Tibial artery (tissue), 4 donors: ENCODE data around the gene HDLBP.

Source experiments
- DNase-seq, 2 donors: peaks; one replicate each; pipeline ENCODE4 v3.0.0-alpha.2; 2019
- H3K27ac ChIP-seq, 2 donors: fragments of 200-600 bp; sonication (generic) in 1 of 2; 1 replicate in 1 of 2; 2 replicates in 1 of 2; pipeline ENCODE4 v1.5.1; 2018 to 2019; ENCODE audit warnings: mild to moderate bottlenecking in 1 of 2
- H3K27me3 ChIP-seq, 2 donors: fragments of 200-600 bp; sonication (generic) in 1 of 2; one replicate each; pipeline versions ENCODE4 v1.5.1 to v1.6.0; 2016 to 2019
- H3K36me3 ChIP-seq, 3 donors: fragments of 200-600 bp; sonication (generic) in 2 of 3; one replicate each; pipeline ENCODE4 v1.5.1; 2016 to 2019; ENCODE audit warnings: mild to moderate bottlenecking in 2 of 3
- H3K4me1 ChIP-seq, 4 donors: fragments of 200-600 bp; sonication (generic) in 2 of 4; 1 replicate in 3 of 4; 2 replicates in 1 of 4; pipeline ENCODE4 v1.5.1; 2016 to 2019
- H3K4me3 ChIP-seq, 2 donors: fragments of 200-600 bp; sonication (generic) in 1 of 2; 1 replicate in 1 of 2; 2 replicates in 1 of 2; pipeline ENCODE4 v1.5.1; 2018 to 2019; ENCODE audit warnings: mild to moderate bottlenecking in 2 of 2
- H3K9me3 ChIP-seq, 3 donors: fragments of 200-600 bp; sonication (generic) in 1 of 3; one replicate each; pipeline ENCODE4 v1.5.1; 2016 to 2019
- intact Hi-C: fragments of 100-400 bp; cut with DNase I; formaldehyde crosslinking; loops from one replicate; pipeline ENCODE4 v1.15.0; 2023; ENCODE audit warnings: low total_unique reads
- TF ChIP-seq, protein P1 (sequence below), 2 experiments: fragments of 200-600 bp in 1 of 2; fragments of 450-650 bp in 1 of 2; IDR thresholded peaks; one replicate each; pipeline ENCODE4 v1.5.1; 2017 to 2019; ENCODE audit warnings: antibody characterized with exemption in 2 of 2, mild to moderate bottlenecking in 1 of 2, moderate library complexity in 1 of 2

Gene HDLBP

GRCh38 chr2:241261628-241262027, 53.8 kb downstream of the HDLBP start:
- DNase-seq, result no peak

DNA sequence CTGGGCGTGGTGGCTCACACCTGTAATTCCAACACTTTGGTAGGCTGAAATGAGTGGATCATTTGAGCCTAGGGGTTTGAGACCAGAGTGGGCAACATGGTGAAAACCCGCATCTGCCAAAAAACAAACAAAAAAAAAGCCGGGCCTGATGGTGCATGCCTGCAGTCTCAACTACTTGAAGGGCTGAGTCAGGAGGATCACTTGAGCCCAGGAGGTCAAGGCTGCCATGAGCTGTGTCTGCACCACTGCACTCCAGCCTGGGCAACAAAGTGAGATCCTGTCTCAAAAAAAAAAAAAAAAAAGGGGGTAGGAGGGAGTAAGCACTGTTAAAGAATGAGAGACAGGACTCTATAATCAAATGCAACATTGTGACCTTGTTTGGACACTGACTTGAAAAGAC, 54.6 kb downstream of the HDLBP start:
- no peak overlapping the region for H3K27ac ChIP-seq
- intact Hi-C loops, result no loop called here
- no peaks in the 10 kb centered on the region for H3K4me1 ChIP-seq
- no peaks in the 10 kb centered on the region for H3K27me3 ChIP-seq
- TF ChIP-seq, protein P1, sequence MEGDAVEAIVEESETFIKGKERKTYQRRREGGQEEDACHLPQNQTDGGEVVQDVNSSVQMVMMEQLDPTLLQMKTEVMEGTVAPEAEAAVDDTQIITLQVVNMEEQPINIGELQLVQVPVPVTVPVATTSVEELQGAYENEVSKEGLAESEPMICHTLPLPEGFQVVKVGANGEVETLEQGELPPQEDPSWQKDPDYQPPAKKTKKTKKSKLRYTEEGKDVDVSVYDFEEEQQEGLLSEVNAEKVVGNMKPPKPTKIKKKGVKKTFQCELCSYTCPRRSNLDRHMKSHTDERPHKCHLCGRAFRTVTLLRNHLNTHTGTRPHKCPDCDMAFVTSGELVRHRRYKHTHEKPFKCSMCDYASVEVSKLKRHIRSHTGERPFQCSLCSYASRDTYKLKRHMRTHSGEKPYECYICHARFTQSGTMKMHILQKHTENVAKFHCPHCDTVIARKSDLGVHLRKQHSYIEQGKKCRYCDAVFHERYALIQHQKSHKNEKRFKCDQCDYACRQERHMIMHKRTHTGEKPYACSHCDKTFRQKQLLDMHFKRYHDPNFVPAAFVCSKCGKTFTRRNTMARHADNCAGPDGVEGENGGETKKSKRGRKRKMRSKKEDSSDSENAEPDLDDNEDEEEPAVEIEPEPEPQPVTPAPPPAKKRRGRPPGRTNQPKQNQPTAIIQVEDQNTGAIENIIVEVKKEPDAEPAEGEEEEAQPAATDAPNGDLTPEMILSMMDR (IDR thresholded peaks at IDR 0.05), result no peak
- no peaks in the 10 kb centered on the region for H3K9me3 ChIP-seq
- no peak for DNase-seq
- no peak overlapping the region for H3K4me3 ChIP-seq
- H3K36me3 ChIP-seq, result peaks cover 80 to 99% (median 88%) of the 10 kb centered on the region in 3 donors

More at GRCh38 chr2:241261628-241262027, 53.8 kb downstream of the HDLBP start:
- intact Hi-C loops, result no loop called here
- Histone ChIP-seq H3K27ac (no peak overlapping the region), H3K36me3 (peaks cover 79 to 99% (median 88%) of the 10 kb centered on the region in 3 donors), H3K27me3 (no peaks in the 10 kb centered on the region), H3K4me3 (no peak overlapping the region), H3K9me3 (no peaks in the 10 kb centered on the region), H3K4me1 (no peaks in the 10 kb centered on the region)
- TF ChIP-seq, protein P1 (IDR thresholded peaks at IDR 0.05), result no peak

GRCh38 chr2:241258505-241259280, 56.8 kb downstream of the HDLBP start:
- H3K27me3 ChIP-seq, result no peaks in the 10 kb centered on the region
- H3K4me3 ChIP-seq, result no peak overlapping the region
- no peaks in the 10 kb centered on the region for H3K4me1 ChIP-seq
- no peak overlapping the region for H3K27ac ChIP-seq
- DNase-seq, result no peak
- intact Hi-C loops, result no loop called here
- H3K36me3 ChIP-seq, result peaks cover 84 to 99% (median 89%) of the 10 kb centered on the region in 3 donors
- no peaks in the 10 kb centered on the region for H3K9me3 ChIP-seq
- TF ChIP-seq, protein P1 (IDR thresholded peaks at IDR 0.05), result no peak

DNA sequence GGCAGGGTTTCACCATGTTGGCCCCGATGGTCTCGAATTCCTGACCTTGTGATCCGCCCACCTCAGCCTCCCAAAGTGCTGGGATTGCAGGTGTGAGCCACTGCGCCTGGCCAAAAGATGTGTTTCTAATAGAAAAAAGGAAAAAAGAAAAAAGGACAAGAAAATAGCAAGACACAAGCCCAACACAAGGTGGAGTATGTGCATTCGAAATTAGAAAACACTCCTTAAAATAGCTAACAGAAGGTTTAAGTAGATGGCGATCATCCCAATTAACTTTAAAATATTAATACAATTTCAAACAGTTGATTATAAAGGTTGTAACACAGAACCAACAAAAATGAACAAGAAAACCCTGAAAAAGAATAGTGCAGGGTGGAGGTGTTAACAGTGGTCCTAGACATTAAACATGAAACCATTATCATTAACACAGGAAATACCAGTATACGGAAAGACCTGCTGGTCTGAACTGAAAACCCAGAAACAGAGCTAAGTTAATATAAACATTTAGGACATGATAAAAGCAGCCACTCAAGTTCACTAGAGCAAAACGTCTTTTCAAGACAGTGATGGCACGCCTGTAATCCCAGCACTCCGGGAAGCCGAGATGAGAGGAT, 57.9 kb downstream of the HDLBP start:
- no peaks in the 10 kb centered on the region for H3K9me3 ChIP-seq
- DNase-seq, result no peak
- intact Hi-C loops, result no loop called here
- no peaks in the 10 kb centered on the region for H3K4me1 ChIP-seq
- no peak overlapping the region for H3K4me3 ChIP-seq
- H3K27me3 ChIP-seq, result no peaks in the 10 kb centered on the region
- H3K36me3 ChIP-seq, result peaks cover 84 to 99% (median 89%) of the 10 kb centered on the region in 3 donors
- no peak overlapping the region for H3K27ac ChIP-seq
- TF ChIP-seq, protein P1 (IDR thresholded peaks at IDR 0.05), result peak in 1 of 2 experiments; percentile 5

DNA sequence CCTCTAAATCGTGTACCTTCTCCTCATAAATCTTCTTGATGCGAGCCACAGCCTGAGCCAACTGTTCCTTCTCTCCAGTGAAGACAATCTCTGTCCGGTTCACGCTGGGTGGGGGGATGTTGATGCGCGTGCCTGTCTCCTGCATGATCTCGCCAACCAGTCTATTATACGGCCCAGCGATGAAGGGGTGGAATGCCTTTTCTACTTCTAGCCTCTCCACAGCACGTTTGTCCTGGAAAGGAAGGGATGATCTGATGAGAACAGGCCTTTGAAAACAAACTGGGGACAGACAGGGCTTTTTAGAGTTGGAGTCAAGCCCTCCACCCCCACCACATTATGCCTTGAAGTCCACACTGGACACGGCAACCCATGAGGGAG, 59.3 kb downstream of the HDLBP start:
- TF ChIP-seq, protein P1 (IDR thresholded peaks at IDR 0.05), result no peak
- Histone ChIP-seq H3K9me3 (no peaks in the 10 kb centered on the region), H3K4me3 (no peak overlapping the region), H3K27ac (no peak overlapping the region), H3K27me3 (no peaks in the 10 kb centered on the region), H3K36me3 (peaks cover 84 to 99% (median 89%) of the 10 kb centered on the region in 3 donors), H3K4me1 (no peaks in the 10 kb centered on the region)
- DNase-seq, result no peak
- intact Hi-C loops, result no loop called here
